Stimulated activated CD4-positive, alpha-beta T cell treated with anti-CD3 and anti-CD28 coated beads, Interleukin-4, amount 100 ng/mL, for 24 hours (primary cell): ENCODE measurements around the gene HOXA5.

Source experiments
- DNase-seq: peaks from one replicate; pipeline ENCODE4 v3.0.0-alpha.2; 2020

The HOXA5 gene

DNA sequence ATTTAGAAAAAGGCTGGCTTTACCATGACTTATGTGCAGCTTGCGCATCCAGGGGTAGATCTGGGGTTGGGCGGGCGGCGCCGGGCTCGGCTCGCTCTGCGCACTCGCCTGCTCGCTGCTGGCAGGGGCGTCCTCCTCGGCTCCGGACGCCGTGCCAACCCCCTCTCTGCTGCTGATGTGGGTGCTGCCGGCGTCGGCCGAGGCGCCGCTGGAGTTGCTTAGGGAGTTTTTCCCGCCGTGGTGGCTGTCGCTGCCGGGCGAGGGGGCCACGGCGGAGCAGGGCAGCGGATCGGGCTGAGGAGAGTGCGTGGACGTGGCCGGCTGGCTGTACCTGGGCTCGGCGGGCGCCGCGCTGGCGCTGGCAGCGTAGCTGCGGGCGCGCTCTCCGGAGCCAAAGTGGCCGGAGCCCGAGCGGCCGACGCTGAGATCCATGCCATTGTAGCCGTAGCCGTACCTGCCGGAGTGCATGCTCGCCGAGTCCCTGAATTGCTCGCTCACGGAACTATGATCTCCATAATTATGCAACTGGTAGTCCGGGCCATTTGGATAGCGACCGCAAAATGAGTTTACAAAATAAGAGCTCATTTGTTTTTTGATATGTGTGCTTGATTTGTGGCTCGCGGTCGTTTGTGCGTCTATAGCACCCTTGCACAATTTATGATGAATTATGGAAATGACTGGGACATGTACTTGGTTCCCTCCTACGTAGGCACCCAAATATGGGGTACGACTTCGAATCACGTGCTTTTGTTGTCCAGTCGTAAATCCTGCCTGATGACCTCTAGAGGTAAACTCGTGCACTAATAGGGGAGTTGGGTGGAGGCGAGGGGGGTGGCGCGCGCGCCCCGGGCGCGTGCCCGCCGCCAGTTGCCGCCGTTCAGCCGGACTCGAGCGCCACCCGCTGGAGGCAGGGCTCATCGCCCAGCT, at the start of gene HOXA5:
Gene HOXA5 (minus strand): TSS at position 659 of the 927 bp plus-strand sequence. CDS start 74 bp downstream, at position 585.
- no peak for DNase-seq

DNA sequence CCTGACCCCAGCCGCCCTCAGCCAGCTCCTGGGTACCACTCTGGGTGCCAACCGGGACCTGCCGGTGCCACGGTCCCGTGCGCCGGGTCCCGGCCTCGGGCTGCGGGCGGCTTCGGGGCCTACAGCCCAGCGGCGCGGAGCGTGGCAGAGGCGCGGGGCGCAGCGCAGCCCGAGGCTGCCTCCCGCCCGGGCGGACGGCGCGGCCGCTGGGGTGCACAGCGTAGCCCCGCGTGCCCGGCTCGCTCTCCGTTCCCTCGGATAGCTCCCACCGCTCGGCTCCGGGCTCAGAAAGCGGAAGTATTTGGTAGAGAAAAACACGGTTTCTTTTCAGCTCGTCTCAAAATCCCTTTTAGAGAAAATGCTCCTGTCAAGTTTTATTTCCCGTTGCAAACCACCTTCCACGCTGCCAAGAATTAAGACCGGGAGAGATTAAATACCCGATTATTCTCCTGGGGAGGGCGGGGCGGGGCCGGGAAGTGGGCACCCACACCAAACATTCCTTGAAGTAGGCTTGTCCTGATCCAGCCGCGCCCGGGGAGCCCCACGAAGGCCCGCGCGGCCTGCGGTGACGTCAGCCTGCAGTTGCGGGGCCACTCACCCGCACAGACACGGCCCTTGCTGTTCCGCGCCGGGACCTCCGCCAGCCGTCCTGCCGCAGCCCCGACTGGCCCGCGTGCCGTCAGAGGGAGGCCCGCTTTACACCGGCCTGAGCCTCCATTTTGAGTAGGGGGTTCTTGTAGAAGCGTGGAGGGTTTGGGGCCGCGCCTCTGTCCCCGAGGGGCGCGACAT, 49.3 kb upstream of the HOXA5 start:
- no peak for DNase-seq

DNA sequence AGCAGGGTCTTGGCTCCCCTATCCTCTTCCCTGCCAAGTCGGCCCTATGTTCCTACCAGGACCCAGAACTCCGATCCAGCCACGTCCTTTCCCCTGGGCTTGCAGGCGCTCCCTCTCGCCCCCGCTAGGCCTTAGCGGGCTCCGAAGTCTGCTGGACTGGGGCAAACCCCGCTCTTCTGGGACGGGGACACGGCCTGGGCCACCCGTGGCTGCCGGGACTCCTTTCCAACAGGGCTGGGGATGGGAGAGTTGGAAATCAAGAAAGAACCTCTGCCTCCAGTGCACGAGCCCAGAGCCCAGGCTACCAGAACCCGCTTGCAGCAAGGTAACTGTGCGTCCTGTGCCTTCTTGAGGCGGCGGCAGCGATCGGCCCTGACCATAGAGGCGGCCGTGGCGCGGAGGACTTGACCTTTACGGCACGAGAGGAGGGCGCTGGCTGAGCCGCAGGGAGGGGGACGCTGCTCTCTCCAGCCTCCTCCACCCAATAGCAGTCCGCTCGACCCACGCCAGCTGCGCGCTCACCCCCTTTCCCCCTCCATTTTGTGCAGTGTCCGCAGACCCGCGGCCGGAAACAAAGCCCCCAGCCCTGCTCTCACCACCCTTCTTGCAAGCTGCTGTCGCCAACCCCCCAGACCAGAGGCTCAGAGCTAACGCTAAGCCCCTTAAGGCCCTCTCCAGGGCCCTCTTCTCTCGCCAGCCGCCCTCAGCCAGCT, 48.5 kb upstream of the HOXA5 start:
- no peak for DNase-seq

DNA sequence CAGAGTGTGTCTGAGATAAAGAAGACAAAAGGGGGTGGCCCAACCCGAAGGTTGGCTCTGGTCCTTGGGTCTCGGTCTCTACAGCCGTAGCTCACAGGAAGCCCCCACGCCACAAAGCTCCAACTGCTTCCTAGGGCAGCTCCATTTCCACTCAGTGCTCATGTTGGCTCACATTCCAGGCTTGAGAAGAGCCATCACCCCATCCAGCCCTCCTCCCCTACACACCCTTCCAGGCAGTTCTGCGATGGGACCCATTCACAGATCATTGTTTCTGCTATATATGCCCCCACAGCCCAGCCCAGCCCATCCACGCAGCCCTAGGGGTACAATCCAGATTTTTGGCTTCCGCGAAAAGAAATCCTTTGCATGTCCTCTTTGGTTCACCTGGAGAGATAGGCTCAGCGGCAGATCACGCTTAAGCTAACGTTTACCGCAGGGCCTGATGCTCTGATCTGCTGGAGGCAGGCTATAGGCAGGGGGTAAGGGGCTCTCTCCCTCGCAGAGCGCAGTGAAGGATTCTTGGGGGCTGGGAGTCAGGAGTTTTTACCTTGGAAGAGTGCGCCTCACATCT, 47.8 kb upstream of the HOXA5 start:
- no peak for DNase-seq

DNA sequence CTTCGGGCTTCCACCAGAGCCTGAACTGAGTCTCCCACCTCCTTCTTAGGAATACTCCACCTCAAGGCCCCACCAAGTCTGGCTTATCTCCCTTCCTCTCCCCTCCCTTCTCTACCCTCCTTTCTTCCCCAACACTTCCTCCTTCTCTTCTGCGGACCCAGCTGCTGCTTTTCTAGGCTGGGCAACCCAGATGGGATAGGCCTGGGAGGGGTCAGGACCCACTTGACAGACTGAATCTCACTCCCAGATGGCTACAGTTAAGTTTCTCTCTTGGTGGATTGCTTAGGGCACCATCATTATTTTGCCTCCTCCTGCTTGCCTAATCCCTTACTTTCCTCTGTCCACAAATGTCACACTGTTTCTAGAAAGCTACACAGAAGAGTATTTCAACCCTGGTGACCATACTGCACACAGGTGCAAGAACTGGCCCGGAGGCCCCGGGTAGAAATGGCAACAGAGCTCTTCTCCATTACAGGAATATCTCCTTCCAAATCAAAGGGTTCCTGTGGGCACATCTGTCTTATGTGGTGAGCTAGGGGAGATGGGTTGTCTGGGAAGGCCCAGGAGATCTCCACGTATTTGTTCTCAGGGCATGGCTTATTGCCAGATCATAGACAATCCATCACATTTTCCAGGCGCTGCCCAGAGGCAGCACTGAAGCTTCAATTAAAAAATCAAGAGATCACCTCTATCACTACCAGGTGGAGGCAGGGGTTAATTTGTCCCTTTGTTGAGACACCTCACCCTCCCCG, 46.7 kb upstream of the HOXA5 start:
- DNase-seq: no peak

DNA sequence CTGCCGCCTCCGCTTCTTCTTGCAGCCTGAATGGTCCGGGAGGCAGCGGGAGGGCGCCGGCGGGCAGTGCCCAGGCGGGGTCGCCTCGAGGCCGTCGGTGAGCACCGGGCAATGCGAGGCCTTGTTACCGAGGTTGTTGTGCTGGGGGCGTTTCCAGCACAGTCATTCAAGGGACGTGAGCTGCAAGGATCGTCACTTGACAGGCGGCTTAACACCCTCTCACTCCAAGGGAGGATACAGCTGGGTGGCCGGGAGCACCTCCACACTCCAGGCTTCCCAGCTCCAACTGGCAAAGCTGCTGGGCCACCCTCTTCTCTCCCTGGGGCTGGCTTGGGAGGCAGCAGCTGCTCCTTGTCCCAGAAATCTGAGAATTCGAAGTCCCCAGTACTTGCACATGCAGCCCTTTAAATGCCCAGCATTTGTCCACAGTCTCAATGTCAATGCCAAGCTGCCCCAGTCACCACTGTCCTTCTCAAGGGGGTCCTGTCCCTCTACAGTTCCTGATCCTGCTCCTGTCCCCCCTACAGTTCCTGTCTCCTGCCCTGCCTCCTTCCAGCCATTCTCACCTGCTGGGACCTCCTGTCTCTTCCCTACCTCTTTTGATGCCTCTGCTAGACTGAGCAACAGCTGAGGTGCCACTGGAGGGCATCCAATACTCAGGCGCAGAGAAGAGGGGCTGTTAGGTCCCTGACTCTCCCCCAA, 46.0 kb upstream of the HOXA5 start:
- no peak for DNase-seq

DNA sequence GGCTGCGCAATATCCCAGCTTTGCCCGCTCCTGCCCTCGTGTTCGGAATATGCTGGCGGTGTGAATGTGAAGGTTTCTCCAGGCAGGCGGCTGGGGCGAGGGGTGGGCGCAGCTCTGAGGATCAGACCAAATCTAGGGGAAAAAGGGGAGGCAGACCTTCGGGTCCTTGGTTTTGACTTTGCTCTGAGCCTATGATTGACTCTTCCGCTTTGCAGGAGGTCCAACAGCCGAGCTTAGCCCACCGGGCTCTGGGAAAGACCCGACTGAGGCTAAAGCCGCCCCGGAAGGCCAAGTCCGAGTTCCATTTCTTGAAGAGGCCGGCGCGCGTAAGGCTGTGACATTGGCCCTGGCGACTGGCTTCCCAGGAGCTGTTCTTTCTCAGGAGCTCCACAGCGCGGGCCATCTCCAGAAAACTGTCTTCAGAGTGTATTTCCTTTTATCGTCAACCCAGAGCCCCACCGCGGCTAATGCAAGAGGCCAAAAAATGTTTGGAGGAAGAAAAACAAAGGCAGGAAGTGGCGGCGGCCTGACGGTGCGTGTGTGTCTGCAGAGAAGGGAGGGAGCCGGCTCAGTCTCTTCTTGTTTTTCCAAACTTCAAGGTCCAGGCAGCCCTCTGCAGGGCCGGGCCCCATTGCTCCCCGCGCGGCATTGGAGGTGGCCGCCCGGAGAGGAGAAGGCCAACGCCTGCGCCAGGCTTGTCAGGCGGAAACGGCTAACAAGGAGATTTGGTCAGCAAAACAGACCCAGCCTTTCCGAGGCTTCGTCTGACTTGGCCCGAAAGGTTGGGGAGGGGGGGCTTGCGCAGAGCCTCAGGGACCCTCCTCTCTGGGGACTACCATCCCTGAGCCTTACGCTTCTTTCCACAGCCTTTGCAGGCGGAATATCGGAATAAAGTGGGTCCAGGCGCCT, 45.2 kb upstream of the HOXA5 start:
- DNase-seq: no peak

DNA sequence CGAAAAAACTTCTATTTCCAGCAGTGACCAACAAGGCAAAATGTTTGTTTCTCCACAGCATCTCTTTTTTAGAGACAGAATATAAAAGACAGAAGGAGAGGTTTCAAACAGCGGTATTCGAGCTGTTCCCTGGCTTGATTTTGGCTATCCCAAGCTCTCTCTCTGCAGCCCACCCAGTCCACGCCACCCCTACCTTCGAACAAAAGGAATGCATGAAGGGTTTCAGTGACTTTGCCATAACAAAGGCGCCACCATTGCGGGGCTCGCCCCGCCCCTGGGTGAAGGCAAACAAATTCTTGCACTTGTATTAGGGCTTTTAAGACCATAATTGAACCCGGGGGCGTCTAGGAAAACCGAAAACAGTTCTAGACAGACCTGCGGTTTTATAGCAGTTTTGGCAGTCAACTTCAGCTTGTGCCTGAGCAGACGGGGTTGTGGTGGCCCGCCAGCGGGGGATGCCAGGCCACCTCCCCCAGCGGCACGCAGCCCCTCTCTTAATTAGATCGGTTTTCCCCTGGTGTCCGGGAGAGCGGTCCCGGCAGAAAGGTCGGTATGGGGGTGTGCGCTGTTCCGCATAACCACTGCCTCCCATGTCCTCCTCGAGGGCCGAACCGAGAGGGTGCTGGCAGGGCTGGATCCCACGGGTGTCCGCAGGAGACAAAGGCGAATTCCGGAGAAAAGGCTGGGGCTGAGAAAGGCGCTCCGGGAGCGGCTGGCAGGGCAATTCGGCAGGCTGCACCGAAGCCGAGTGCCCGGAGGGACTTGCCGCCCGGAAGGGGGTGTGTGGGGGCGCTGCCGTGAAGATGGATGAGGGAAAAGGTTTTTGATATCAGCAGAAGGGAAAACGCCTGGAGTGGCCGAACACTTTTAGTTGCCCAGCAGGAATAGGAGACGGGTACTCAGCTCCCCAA, 44.2 kb upstream of the HOXA5 start:
- DNase-seq: no peak

DNA sequence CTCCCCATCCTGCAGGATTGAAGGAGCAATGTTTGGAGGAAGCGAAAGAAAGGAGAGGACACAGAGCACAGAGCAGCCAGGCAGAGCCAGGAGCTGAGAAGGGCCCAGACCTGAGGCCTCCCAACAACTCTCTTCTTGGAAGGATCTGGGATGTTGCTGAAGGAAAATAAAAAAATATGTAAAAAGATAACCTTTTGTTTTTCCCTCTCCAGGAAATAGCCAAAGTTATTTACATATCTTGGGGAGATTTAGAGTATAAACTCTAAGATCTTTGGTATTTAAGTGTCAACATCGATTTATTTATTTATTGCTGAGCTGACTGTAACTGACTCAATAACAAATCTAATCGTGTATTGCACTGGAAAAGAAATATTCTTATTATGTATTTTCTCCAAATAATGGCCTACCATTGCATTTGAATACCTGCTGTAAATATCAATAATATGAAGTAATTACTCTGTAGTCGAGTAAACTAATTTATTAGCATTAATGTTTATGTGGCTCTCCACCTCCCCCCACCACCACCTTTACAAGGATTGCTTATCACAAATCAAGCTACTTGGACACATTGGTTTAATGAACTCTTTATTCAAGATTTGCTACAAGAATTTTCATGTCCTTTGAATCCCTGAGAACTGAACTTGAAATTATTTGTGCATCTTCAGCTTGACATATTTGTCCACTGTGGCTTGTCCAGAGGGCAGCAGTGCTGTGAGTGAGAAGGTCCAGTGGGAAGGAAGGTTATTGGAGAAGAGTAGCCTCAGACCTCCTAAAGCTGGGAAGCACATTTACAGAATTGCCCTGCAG, 43.4 kb upstream of the HOXA5 start:
- no peak for DNase-seq

DNA sequence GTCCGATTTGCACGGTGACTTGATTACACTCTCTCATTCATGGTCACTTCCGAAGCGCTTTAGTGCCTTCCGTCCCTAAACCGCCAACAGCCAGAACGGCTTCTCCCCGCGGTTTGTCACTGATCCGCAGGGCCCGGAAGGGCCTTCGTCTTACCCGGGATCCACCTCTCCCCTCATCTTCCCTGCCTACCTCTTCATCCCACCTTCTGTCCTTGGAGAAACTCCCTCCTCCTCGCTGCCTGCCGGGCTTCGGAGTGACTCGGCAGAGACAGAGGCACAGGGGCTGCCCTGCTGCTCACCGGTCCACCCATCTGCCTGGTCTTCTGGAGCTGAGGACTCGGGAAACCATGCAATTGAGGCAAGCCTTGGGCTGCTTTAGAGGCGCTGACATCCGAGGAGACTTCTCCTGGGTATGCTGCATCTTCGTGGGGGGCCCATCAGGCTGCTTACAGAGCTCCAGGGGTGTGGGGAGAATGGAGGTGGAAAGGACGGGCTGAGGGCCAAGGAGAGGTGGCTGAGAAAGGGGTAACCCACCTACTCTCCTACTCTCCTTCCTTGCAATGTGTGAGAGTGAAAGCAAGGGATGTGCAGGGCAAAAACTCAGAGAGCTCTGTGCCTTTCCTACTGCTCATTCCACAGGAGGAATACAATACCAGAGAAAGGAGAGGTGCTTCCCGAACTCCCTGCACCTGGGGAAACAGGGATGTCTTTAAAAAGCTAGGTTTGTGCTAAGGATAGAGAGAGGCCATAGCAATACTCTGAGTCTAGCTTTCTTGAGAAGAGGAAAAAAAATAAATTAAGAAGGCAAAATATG, 42.6 kb upstream of the HOXA5 start:
- no peak for DNase-seq

DNA sequence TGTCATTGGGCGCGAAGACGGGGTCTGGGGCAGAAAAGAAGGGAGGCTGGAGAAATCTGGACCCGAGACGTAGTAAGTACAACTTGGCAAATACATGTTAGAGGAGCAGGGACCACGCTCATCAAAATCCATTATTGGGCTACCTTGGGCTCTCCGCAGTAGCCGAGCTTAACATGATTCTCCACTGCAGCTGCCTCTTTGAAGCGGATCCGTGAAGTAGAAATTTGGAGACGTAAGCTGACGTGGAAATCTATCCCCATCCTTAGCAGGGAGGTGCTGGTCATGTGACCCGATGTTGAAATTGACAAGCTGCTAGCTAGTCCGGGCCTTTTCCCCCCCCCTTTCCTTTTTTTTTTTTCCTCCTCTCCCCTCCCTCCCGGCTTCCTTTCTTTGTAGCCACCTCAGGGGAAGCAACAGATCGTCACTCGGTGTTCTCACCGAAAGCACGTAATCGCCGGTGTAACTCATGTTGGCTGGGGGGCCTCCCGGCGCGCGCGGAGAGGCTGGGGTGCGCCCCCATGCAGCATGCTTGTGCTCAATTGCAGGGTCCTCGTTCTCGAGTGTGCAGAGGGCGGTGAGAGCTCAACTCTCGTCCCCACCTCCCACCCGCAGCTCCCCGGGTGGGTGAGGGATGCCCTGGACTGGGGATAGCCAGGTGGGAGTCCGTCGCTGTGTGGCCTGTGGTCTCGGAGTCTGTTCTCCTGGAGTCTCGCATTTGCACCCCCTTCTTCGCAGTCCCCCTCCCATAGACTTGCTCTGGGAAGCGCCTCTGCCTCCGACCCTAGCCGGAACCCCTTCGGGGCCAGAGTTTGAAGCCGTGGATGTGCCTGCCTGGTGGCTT, 41.8 kb upstream of the HOXA5 start, which contains the start of gene HOXA11:
Gene HOXA11 (minus strand): TSS at position 220 of the 841 bp plus-strand sequence. CDS start 88 bp downstream, at position 132.
- DNase-seq: no peak

DNA sequence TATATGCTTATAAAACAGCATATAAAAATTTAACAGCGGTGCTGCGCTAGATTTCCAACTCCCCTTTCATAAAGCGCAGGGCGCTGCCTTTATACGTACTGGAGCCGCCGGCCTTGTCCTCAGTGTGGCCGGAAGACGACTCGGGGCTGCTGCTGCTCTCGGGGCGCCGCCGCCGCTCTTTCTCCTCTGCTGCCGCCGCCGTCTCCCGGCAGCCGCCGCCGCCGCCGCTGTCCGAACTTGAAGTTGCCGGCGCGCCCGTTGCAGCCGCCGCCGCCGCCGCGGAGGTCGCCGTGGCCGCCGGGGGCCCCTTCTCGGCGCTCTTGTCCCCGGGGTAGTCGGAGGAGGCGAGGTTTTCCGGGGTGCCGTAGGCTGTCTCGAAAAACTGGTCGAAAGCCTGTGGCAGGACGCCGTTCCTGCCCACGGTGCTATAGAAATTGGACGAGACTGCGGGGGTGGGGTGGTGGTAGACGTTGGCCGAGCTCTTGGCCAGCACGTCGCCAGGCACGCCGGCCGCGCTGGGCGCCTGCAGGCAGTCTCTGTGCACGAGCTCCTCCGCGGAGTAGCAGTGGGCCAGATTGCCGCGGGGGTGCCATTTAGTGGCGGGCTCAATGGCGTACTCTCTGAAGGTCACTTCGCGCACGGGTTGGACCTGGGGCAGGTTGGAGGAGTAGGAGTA, 41.0 kb upstream of the HOXA5 start:
- DNase-seq: no peak

DNA sequence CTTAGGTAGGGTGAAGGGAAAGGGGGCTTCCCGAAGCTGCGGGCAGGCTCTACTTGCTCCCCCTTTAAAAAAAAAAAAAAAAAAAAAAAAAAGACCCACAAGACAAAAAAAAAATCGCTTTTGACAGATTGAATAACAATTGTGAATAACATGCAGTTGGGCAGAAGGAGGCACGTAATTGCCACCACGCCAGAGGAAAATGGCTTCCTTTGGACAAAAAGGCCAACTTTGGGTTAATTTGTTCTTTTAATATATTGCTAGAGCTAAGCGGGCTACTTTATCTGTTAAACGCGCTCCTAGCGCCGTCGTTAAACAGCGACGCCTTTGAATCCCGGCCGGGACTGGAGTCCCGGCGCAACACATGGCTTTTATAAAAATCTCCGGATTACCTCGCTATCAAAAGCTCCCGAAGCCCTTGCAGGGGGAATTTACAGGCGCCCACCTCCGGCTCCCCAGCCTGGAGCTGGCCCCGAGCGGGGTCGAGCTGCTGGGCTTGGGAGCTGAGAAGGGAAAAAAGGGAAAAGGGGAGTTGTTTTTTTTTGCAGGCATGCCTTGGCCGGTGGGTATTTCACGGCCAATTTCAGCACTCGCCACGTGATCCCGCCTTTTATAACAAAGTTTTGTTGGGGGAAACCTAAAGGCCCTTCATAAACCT, 40.3 kb upstream of the HOXA5 start:
- DNase-seq: no peak

DNA sequence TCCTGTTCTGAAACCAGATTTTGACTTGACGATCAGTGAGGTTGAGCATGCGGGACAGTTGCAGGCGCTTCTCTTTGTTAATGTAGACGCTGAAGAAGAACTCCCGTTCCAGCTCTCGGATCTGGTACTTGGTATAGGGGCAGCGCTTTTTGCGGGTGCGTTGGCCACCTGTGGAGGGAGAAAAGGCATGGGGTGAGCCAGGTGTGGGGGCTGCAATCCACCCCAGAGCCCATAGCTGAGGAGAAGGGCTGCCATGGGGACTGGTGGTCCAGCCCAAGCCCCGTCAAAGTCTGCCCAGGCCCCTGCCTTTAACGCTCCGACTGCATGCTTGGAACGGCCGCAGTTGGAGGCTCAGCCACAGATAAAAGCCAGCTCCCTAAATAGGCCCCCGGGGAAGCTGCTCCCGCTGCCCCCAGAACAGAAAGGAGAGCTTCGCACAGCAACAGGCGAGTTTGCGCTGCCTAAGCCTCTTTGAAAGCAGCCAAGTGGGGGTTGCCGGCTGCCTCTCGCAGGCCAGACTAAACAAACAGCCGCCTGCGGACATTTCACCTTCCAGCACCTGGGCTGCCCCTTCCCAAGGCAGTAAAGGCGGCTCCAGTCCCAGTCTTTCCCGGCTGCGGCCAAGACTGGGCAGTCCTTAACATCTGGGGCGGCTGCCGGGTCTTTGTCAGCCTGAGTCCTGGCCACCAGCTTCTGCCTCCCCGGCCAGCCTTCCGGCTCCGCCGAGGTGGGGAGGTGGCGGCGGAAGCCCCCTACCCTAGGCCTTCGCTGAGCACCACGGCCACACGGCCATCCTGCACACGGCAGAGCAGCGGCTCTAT, 39.6 kb upstream of the HOXA5 start:
- DNase-seq: no peak
